ENCODE data around the gene NOS1AP.

- TF ChIP-seq CTCF (IDR thresholded peaks at IDR 0.05; ENCODE audit: low read depth, low read length, poor library complexity, severe bottlenecking) (no peak), EZH2phosphoT487 (IDR thresholded peaks at IDR 0.05; ENCODE audit: borderline replicate concordance, low read length) (no peak)
Measured at GRCh38 chr1:162389971-162390370, 320.5 kb downstream of the NOS1AP start.

Measured in DOHH2 (cell line).